Endodermal cell (in vitro differentiated cells): ENCODE results near the gene DNALI1. TPM values are rescaled to one million over a fixed set of nuclear protein-coding genes. Genes with fewer than 3 reads are reported as not detected.

Source experiments
- DNase-seq: peaks from one replicate; pipeline ENCODE4 v3.0.0-alpha.2; 2017
- H3K27ac ChIP-seq: 2 replicates; pipeline ENCODE4 v1.5.1; 2013; ENCODE audit warnings: mild to moderate bottlenecking, low read depth, low read length, moderate library complexity
- H3K27me3 ChIP-seq: 2 replicates; pipeline ENCODE4 v1.6.1; 2013; ENCODE audit warnings: mild to moderate bottlenecking, low read length, moderate library complexity; ENCODE audit not compliant: insufficient read depth, control insufficient read depth, poor library complexity, severe bottlenecking
- H3K36me3 ChIP-seq: 2 replicates; pipeline ENCODE4 v1.7.0; 2013; ENCODE audit warnings: mild to moderate bottlenecking, low read length, moderate library complexity; ENCODE audit not compliant: control insufficient read depth, insufficient read depth
- H3K4me1 ChIP-seq: one replicate; pipeline ENCODE4 v1.7.0; 2013; ENCODE audit warnings: low read length; ENCODE audit not compliant: control insufficient read depth, insufficient read depth
- H3K4me3 ChIP-seq: 2 replicates; pipeline ENCODE4 v1.5.1; 2013; ENCODE audit warnings: mild to moderate bottlenecking, low read length, moderate library complexity
- H3K9ac ChIP-seq: 2 replicates; pipeline ENCODE4 v1.6.1; 2013; ENCODE audit warnings: mild to moderate bottlenecking, low read length, moderate library complexity; ENCODE audit not compliant: poor library complexity, severe bottlenecking; ENCODE audit errors: extremely low read depth
- H3K9me3 ChIP-seq: 2 replicates; pipeline ENCODE4 v1.6.1; 2013; ENCODE audit warnings: mild to moderate bottlenecking, low read length, moderate library complexity; ENCODE audit not compliant: control insufficient read depth
- H3K27ac Mint-ChIP-seq: 2 replicates; pipeline ENCODE4 v1.8.0; 2020; ENCODE audit warnings: mixed read lengths
- H3K27me3 Mint-ChIP-seq: 2 replicates; pipeline ENCODE4 v1.8.0; 2021; ENCODE audit warnings: mild to moderate bottlenecking, mixed read lengths; ENCODE audit not compliant: insufficient read depth
- H3K36me3 Mint-ChIP-seq: 2 replicates; pipeline ENCODE4 v1.8.0; 2020; ENCODE audit warnings: low read depth, mixed read lengths
- H3K4me1 Mint-ChIP-seq: 2 replicates; pipeline ENCODE4 v1.8.0; 2020; ENCODE audit warnings: mixed read lengths
- H3K4me3 Mint-ChIP-seq: 2 replicates; pipeline ENCODE4 v1.8.0; 2020; ENCODE audit warnings: mild to moderate bottlenecking, moderate library complexity, mixed read lengths
- H3K9me3 Mint-ChIP-seq: 2 replicates; pipeline ENCODE4 v1.8.0; 2020; ENCODE audit warnings: mild to moderate bottlenecking, mixed read lengths
- WGBS, 2 experiments: methylation state at CpG; one replicate each; pipeline versions ENCODE4 v1.1.5 to v1.1.7; 2013; ENCODE audit warnings: missing lambda C conversion rate in 2 of 2, mixed read lengths in 1 of 2; ENCODE audit not compliant: insufficient coverage in 1 of 2, insufficient read length in 1 of 2; 5-methylcytosine and 5-hydroxymethylcytosine counted together
- total RNA-seq, 2 donors: library from RNA; stranded (reverse); fragmentation: NEBNext Ultra II Directional in 1 of 2; extraction: Animal tissue kit (Norgen Biotek cat#: 25700) in 1 of 2; gene quantifications; 2 replicates in 1 of 2; 3 replicates in 1 of 2; pipeline ENCODE4 v1.2.1, GENCODE V29; 2021
- TF ChIP-seq, protein P1 (sequence below): fragments of 200-600 bp; sonication (generic); conservative IDR thresholded peaks from 2 replicates; pipeline ENCODE4 v1.5.0; 2021; ENCODE audit warnings: antibody characterized with exemption, mild to moderate bottlenecking

DNALI1 gene
- total RNA-seq, 2 donors from 2014 or later, result 31.5 to 39.5 TPM

DNA sequence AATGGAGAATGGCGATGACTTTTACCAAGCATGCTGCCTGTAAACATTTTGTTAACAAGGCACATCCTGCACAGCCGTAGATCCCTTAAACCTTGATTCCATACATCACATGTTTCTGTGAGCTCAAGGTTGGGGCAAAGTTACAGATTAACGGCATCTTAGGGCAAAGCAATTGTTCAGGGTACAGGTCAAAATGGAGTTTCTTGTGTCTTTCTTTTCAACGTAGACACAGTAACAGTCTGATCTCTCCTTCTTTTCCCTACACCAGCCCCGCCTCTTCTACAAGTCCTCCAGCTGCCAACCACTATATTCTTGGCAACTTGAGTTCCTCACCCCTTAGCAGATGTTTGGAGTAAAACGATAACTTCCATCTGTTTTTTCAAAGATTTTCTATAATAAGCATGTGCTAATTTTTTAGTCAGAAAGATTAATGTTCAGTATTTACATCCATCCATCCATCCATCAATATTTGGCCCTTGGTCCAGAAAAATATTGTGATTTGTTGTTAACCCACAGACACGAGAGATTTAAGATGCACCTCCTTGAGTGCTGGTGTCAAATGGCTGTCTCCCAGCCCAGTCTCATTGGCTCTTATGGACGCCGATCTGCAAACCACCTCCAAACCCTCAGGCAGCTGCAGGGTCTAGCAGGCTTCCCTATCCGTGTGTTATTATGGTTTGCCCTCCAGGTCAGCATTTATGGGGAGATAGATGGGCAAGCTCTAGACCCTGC is 3.8 kb downstream of the DNALI1 start:
- WGBS, 2 experiments, result 86 to 90% methylated on average over 5 to 10 of the region's 10 CpGs
- Histone ChIP-seq H3K9ac (no peak overlapping the region), H3K36me3 (peaks cover 21% of the 10 kb centered on the region), H3K27me3 (no peaks in the 10 kb centered on the region), H3K4me3 (no peak overlapping the region), H3K27ac (no peak overlapping the region), H3K9me3 (no peaks in the 10 kb centered on the region), H3K4me1 (peaks cover 8% of the 10 kb centered on the region)
- Mint-ChIP-seq H3K4me1 (peaks cover 21% of the 10 kb centered on the region), H3K36me3 (peaks cover 18% of the 10 kb centered on the region), H3K4me3 (no peak overlapping the region), H3K27ac (no peak overlapping the region), H3K27me3 (peaks cover 1% of the 10 kb centered on the region), H3K9me3 (no peaks in the 10 kb centered on the region)
- TF ChIP-seq, protein P1, sequence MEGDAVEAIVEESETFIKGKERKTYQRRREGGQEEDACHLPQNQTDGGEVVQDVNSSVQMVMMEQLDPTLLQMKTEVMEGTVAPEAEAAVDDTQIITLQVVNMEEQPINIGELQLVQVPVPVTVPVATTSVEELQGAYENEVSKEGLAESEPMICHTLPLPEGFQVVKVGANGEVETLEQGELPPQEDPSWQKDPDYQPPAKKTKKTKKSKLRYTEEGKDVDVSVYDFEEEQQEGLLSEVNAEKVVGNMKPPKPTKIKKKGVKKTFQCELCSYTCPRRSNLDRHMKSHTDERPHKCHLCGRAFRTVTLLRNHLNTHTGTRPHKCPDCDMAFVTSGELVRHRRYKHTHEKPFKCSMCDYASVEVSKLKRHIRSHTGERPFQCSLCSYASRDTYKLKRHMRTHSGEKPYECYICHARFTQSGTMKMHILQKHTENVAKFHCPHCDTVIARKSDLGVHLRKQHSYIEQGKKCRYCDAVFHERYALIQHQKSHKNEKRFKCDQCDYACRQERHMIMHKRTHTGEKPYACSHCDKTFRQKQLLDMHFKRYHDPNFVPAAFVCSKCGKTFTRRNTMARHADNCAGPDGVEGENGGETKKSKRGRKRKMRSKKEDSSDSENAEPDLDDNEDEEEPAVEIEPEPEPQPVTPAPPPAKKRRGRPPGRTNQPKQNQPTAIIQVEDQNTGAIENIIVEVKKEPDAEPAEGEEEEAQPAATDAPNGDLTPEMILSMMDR, result no peak
- DNase-seq, result no peak

DNA sequence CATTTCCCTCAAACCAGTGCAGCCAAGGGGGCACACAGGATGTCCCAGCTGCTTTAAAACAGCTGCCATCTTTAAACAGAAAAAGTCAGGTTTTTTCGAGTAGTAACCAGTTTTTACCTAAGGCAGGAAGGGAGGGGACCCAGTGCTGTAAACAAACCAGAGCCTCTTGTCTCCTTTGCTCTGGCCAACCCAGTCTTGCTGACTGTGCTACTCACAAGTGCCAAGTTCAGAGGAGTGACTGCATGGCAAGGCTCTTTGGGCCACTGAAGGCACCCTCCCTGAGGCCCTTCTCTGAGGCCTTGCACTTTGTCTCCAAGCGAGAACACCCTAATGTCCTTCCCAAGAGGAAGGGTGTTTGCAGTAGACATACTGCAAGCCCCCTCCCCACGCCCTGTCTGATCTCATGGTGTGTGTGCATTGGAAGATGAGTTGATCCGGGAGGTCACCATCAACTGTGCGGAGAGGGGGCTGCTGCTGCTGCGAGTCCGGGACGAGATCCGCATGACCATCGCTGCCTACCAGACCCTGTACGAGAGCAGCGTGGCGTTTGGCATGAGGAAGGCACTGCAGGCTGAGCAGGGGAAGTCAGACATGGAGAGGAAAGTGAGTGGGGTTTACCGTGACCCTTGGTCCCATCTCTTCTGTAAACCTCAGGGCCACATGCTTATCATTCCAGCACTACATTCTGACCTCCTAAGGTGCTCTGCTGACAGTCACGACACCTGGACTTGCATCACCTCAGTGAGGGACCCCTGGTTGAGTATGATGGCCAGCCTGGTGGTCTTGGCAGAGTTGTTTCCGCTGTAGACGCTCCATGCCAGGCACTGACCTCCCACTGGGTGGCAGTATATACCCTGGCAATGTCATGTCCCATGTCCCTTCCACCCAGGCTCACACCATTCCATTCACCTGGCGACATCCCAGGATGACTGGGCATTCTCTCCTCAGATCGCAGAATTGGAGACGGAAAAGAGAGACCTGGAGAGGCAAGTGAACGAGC is 4.7 kb downstream of the DNALI1 start:
- Histone ChIP-seq H3K4me1 (peaks cover 8% of the 10 kb centered on the region), H3K36me3 (peaks cover 30% of the 10 kb centered on the region), H3K27me3 (no peaks in the 10 kb centered on the region), H3K9me3 (no peaks in the 10 kb centered on the region), H3K4me3 (no peak overlapping the region), H3K9ac (no peak overlapping the region), H3K27ac (no peak overlapping the region)
- WGBS, 2 experiments, result 92 to 94% methylated on average over 15 to 21 of the region's 21 CpGs
- H3K4me1 Mint-ChIP-seq, result peaks cover 18% of the 10 kb centered on the region
- DNase-seq, result peak; percentile 77
- peaks cover 1% of the 10 kb centered on the region for H3K27me3 Mint-ChIP-seq
- H3K27ac Mint-ChIP-seq, result no peak overlapping the region
- TF ChIP-seq, protein P1, result peak; percentile 74
- peaks cover 25% of the 10 kb centered on the region for H3K36me3 Mint-ChIP-seq
- no peak overlapping the region for H3K4me3 Mint-ChIP-seq
- no peaks in the 10 kb centered on the region for H3K9me3 Mint-ChIP-seq

DNA sequence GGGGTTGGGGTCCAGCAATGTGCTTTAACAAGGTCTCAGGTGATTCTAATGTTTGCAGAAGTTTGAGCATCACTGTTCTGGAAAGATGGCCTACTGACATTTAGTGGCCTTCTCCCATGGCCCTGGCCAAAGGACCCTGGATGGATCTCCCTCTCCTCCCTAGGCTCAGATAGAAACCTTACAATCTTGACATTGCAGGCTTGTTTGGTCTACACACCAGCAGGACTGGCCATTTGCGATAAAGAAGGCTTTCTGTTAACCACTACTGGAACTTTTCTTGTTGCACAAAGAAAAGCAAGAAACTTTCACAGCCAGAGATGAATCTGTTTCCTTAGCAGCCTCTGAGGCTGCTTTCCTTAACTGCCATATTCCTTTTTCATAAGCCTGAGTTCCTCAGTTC is 6.2 kb downstream of the DNALI1 start:
- Mint-ChIP-seq H3K27ac (no peak overlapping the region), H3K4me3 (no peak overlapping the region), H3K4me1 (peaks cover 8% of the 10 kb centered on the region), H3K27me3 (no peaks in the 10 kb centered on the region), H3K36me3 (peaks cover 38% of the 10 kb centered on the region), H3K9me3 (no peaks in the 10 kb centered on the region)
- WGBS, 2 experiments, result 96 to 100% methylated on average over 1 of the region's 1 CpG
- H3K4me3 ChIP-seq, result no peak overlapping the region
- DNase-seq, result no peak
- H3K36me3 ChIP-seq, result peaks cover 45% of the 10 kb centered on the region
- H3K27me3 ChIP-seq, result no peaks in the 10 kb centered on the region
- H3K27ac ChIP-seq, result no peak overlapping the region
- no peaks in the 10 kb centered on the region for H3K4me1 ChIP-seq
- H3K9ac ChIP-seq, result no peak overlapping the region
- TF ChIP-seq, protein P1, result no peak
- no peaks in the 10 kb centered on the region for H3K9me3 ChIP-seq
